Lung (tissue), 12 donors: ENCODE measurements around the gene NOS1AP. TPM values are rescaled to one million over a fixed set of nuclear protein-coding genes. Genes with fewer than 3 reads are reported as not detected.
A peak's percentile ranks its signal among the peaks of the same experiment; 100 is the strongest.

Source experiments
- ATAC-seq: fragments of 200-7000 bp; cut with Tn5 transposase; one replicate; pipeline ENCODE4 v1.9.1; 2020; ENCODE audit warnings: moderate number of reproducible peaks; ENCODE audit not compliant: insufficient read depth, low FRiP score
- DNase-seq, 3 donors: peaks; one replicate each; pipeline ENCODE4 v3.0.0-alpha.2; 2013 to 2017
- H3K27ac ChIP-seq, 2 donors: one replicate each; pipeline ENCODE4 v1.5.1; 2013; ENCODE audit warnings: mild to moderate bottlenecking in 2 of 2, moderate library complexity in 2 of 2, control low read depth in 1 of 2, inconsistent platforms in 1 of 2, low read depth in 1 of 2, low read length in 1 of 2
- H3K27me3 ChIP-seq, 3 donors: one replicate each; pipeline ENCODE4 v1.5.1; 2013; ENCODE audit warnings: low read length in 2 of 3; ENCODE audit not compliant: control insufficient read depth in 3 of 3, insufficient read depth in 3 of 3
- H3K36me3 ChIP-seq, 4 donors: one replicate each; pipeline ENCODE4 v1.5.1; 2013; ENCODE audit warnings: low read length in 4 of 4, mild to moderate bottlenecking in 1 of 4, moderate library complexity in 1 of 4; ENCODE audit not compliant: control insufficient read depth in 4 of 4, insufficient read depth in 4 of 4
- H3K4me1 ChIP-seq, 5 donors: one replicate each; pipeline ENCODE4 v1.5.1; 2013; ENCODE audit warnings: low read length in 5 of 5, mild to moderate bottlenecking in 2 of 5, moderate library complexity in 1 of 5; ENCODE audit not compliant: control insufficient read depth in 5 of 5, insufficient read depth in 5 of 5
- H3K4me3 ChIP-seq: one replicate; pipeline ENCODE4 v1.5.1; 2013; ENCODE audit warnings: mild to moderate bottlenecking, control low read depth, moderate library complexity
- H3K9ac ChIP-seq, 2 donors: one replicate each; pipeline ENCODE4 v1.5.1; 2013; ENCODE audit warnings: low read length in 2 of 2, control low read depth in 1 of 2; ENCODE audit not compliant: insufficient read depth in 1 of 2
- H3K9me3 ChIP-seq, 4 donors: one replicate each; pipeline ENCODE4 v1.5.1; 2013; ENCODE audit warnings: low read length in 3 of 4, mild to moderate bottlenecking in 1 of 4, moderate library complexity in 1 of 4; ENCODE audit not compliant: control insufficient read depth in 4 of 4, insufficient read depth in 3 of 4
- WGBS, 2 donors: extraction: QIAGEN DNeasy Blood & Tissue Kit; methylation state at CpG; one replicate each; pipeline ENCODE4 v1.1.7; 2013; 5-methylcytosine and 5-hydroxymethylcytosine counted together
- polyA plus RNA-seq, 2 donors: library from polyadenylated mRNA; stranded (reverse); fragments of 200-250 nt; gene quantifications; one replicate each; pipeline ENCODE4 v1.2.1, GENCODE V29; 2013
- total RNA-seq, 2 donors: library from RNA; depleted of rRNA in 1 of 2; stranded (reverse); fragments of >200 nt in 1 of 2; gene quantifications; one replicate each; pipeline ENCODE4 v1.2.1, GENCODE V29; 2014 to 2021
- TF ChIP-seq, protein P1 (sequence below): IDR thresholded peaks from 2 replicates; pipeline ENCODE4 v1.5.1; 2012; ENCODE audit warnings: mild to moderate bottlenecking; ENCODE audit errors: control extremely low read depth, extremely low read depth
- donor health status: control.
- donor health status: control.
- donor health status: Bipolar disorder and iron deficiency.
- donor health status: healthy.
- donor health status: DM: yes; HTN: yes; CAD: no.

The NOS1AP gene
- total and polyA plus RNA-seq, 4 donors, result 0.57 to 5.0 (median 1.2) TPM

DNA sequence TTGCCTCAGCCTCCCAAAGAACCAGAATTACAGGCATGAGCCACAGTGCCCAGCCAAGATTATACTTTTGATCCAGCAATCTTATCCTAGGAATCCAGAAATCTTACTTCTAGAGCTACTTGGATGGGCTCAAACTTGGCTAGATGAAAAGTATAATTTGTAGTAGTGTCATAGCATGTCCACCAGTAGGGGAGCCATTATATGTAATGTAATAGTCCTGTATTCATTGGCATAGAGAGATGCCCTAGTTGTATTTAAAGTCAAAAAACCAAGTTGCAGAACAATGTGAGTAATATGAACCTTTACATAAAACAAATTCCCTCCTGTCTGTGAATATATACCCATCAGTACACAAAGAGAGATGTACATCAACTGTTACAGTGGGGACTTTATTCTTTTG lies 83.9 kb downstream of the NOS1AP start:
- Histone ChIP-seq H3K36me3 (no peaks in the 10 kb centered on the region), H3K9me3 (peaks cover 0 to 5% (median 0%) of the 10 kb centered on the region in 4 donors), H3K9ac (no peak overlapping the region), H3K4me3 (no peak overlapping the region), H3K4me1 (peaks cover 0 to 10% (median 0%) of the 10 kb centered on the region in 5 donors), H3K27ac (no peak overlapping the region), H3K27me3 (no peaks in the 10 kb centered on the region)
- TF ChIP-seq, protein P1, sequence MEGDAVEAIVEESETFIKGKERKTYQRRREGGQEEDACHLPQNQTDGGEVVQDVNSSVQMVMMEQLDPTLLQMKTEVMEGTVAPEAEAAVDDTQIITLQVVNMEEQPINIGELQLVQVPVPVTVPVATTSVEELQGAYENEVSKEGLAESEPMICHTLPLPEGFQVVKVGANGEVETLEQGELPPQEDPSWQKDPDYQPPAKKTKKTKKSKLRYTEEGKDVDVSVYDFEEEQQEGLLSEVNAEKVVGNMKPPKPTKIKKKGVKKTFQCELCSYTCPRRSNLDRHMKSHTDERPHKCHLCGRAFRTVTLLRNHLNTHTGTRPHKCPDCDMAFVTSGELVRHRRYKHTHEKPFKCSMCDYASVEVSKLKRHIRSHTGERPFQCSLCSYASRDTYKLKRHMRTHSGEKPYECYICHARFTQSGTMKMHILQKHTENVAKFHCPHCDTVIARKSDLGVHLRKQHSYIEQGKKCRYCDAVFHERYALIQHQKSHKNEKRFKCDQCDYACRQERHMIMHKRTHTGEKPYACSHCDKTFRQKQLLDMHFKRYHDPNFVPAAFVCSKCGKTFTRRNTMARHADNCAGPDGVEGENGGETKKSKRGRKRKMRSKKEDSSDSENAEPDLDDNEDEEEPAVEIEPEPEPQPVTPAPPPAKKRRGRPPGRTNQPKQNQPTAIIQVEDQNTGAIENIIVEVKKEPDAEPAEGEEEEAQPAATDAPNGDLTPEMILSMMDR, result no peak
- ATAC-seq, result no peak
- no peak for DNase-seq

GRCh38 chr1:162157469-162157868 lies 88.0 kb downstream of the NOS1AP start:
- H3K36me3 ChIP-seq, result no peaks in the 10 kb centered on the region
- H3K9ac ChIP-seq, result no peak overlapping the region
- WGBS, 2 donors, result 88 to 97% methylated on average over 1 of the region's 1 CpG
- no peaks in the 10 kb centered on the region for H3K27me3 ChIP-seq
- H3K4me3 ChIP-seq, result no peak overlapping the region
- ATAC-seq (no peak), DNase-seq (no peak)
- TF ChIP-seq, protein P1, result no peak
- H3K27ac ChIP-seq, result no peak overlapping the region
- H3K4me1 ChIP-seq, result peaks cover 0 to 9% (median 7%) of the 10 kb centered on the region in 5 donors
- no peaks in the 10 kb centered on the region for H3K9me3 ChIP-seq

DNA sequence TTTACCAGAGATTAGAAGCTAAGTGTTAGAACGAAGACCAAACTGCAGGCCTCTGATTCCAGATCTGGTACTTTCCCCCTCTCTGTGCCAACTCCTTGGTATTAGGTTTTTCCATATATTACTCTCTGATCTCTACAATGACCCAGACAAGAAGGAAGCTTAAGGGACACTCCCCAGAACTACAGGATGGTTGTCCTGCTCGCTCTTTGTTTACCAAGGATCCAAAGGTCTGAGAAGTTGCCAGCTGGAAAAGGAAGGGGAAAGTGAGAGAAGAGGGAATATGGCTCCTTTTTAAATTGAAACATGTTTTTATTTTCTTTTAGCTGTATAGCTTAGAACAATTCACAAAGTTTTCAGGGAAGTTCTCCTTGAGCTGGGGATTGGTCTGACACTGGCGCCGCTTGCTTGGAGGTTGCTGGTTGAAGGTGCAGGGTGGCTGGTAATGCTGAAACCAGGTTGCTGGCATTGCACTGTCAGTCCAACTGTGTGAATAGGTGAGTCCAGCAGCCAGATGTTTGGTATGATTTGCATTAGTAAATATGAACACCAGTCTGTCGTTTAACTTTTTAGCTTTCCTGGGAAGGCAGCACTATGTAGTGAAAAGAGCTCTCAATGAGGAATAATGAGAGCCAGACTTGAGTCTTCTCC lies 89.3 kb downstream of the NOS1AP start:
- Histone ChIP-seq H3K9ac (no peak overlapping the region), H3K27me3 (no peaks in the 10 kb centered on the region), H3K4me3 (no peak overlapping the region), H3K27ac (no peak overlapping the region), H3K9me3 (no peaks in the 10 kb centered on the region), H3K36me3 (no peaks in the 10 kb centered on the region), H3K4me1 (peaks cover 0 to 9% (median 7%) of the 10 kb centered on the region in 5 donors)
- ATAC-seq (no peak), DNase-seq (no peak)
- 62 to 69% methylated on average over 5 of the region's 5 CpGs for WGBS, 2 donors
- TF ChIP-seq, protein P1, result no peak

DNA sequence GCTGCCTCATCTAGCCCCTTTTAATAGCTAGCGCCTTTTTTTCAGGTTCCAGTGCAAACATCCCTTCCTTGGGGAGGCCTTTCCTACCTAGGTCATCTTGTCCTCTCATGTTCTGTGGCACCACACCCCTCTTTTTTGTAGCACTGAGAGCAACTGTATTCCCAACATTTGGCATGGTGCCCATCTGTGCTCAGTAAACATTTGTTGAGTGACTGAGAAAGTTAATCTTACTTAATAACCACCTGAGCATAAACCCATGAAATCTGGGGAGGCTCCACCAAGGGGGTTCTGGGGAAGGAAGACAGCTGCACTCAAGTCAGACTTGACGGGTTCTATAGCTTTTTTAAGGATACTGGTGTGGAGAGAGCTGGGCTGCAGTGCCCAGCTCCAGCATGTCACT lies 90.0 kb downstream of the NOS1AP start:
- no peak overlapping the region for H3K9ac ChIP-seq
- no peaks in the 10 kb centered on the region for H3K27me3 ChIP-seq
- no peaks in the 10 kb centered on the region for H3K36me3 ChIP-seq
- H3K27ac ChIP-seq, result no peak overlapping the region
- H3K4me3 ChIP-seq, result no peak overlapping the region
- H3K4me1 ChIP-seq, result peaks cover 0 to 9% (median 7%) of the 10 kb centered on the region in 5 donors
- H3K9me3 ChIP-seq, result no peaks in the 10 kb centered on the region
- TF ChIP-seq, protein P1, result no peak
- DNase-seq, result peak in 2 of 3 donors; percentile 27 to 62
- WGBS, 2 donors, result 92 to 95% methylated on average over 2 of the region's 2 CpGs
- ATAC-seq, result no peak
